ENCODE measurements around the gene DSCAML1. TPM values are rescaled to one million over a fixed set of nuclear protein-coding genes. Genes with fewer than 3 reads are reported as not detected.

Gene DSCAML1
- total RNA-seq, 2 experiments from 2014 or later, result 0.13 to 0.29 TPM

DNA sequence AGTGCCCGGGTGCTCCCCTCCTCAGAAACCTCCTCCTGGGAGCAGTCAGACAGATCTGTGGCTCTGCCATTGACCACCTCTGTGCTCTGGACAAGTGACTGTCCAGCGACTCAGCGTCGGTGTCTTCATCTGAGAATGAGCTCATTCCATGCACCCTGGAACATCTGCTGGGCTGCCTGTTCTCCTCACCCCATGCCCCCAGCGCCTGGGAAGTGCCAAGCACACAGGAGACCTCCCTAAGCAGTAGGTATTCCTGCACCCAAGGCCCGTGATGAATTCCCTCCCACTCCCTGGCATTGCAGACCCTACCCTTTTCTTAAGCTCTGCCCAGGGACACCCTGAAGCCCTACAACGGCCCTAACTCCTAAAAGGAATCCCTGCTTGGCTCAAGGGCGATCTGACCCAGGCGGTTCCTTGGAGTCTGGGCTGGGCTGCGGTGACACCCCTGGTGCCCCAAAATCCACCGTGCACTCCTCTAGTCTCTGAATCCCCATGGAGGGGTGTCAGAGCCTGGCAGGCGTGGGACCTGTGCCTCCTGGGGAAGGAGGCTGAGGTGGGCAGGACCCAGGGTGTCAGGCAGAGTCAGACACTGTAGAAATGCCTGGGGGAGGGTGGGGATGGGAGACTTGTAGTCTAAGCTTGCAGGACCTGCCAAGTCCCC lies 377.4 kb downstream of the DSCAML1 start:
- H3K36me3 Mint-ChIP-seq (ENCODE audit: low read depth), result no peaks in the 10 kb centered on the region
- ChIA-PET POLR2A (interaction anchor here (0.9 kb wide), 1 partner anchor 9 kb away, joined by 3 read pairs; no protein-coding TSS in a partner anchor), CTCF (no interaction called here)
- H3K4me1 Mint-ChIP-seq (ENCODE audit: low read depth), result no peaks in the 10 kb centered on the region
- no peak overlapping the region for H3K27ac Mint-ChIP-seq
- ATAC-seq, result no peak
- intact Hi-C loops (cut with micrococcal nuclease), result no loop called here
- TF ChIP-seq, protein P1, sequence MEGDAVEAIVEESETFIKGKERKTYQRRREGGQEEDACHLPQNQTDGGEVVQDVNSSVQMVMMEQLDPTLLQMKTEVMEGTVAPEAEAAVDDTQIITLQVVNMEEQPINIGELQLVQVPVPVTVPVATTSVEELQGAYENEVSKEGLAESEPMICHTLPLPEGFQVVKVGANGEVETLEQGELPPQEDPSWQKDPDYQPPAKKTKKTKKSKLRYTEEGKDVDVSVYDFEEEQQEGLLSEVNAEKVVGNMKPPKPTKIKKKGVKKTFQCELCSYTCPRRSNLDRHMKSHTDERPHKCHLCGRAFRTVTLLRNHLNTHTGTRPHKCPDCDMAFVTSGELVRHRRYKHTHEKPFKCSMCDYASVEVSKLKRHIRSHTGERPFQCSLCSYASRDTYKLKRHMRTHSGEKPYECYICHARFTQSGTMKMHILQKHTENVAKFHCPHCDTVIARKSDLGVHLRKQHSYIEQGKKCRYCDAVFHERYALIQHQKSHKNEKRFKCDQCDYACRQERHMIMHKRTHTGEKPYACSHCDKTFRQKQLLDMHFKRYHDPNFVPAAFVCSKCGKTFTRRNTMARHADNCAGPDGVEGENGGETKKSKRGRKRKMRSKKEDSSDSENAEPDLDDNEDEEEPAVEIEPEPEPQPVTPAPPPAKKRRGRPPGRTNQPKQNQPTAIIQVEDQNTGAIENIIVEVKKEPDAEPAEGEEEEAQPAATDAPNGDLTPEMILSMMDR (IDR thresholded peaks at IDR 0.05), result no peak
- DNase-seq, result no peak
- no peak overlapping the region for H3K4me3 Mint-ChIP-seq
- no peaks in the 10 kb centered on the region for H3K27me3 Mint-ChIP-seq
- no peaks in the 10 kb centered on the region for H3K9me3 Mint-ChIP-seq

DNA sequence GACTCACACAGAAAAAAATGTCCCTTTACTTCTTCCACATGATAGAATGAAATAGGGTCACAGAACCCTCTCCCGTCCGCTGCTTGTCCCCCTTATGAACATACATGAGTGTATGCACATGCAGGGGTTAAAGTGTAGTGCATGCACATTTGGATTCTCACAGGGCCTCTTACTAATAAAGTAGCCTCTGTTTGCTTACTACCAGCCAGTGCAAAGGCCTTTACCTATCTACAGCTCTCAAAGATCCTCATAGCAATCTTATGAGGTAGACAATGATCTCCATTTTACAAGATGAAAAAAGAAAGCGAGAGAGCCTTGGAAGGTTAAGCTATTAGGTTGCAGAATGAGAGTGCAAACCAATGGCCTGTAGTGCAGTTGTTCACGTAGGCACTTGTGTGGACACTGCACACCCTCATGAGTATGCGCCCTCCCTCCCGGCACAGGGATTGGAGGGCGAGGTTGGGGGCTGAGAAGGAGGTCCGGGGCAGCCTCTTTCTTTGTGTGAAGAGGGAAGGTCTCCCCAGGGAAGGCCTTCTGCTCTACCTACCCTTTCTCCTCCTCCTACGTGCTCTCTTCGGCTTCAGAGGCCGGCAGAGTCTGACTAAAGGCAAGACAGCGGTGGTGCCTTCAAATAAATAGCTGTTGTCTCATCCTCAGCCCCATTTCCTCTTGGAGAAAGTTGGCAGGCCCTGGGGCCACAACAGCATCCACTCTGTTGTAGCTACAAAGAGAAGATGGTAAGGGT lies 378.1 kb downstream of the DSCAML1 start:
- intact Hi-C loops (cut with micrococcal nuclease), result no loop called here
- Mint-ChIP-seq H3K4me3 (no peak overlapping the region), H3K4me1 (ENCODE audit: low read depth) (no peaks in the 10 kb centered on the region), H3K36me3 (ENCODE audit: low read depth) (no peaks in the 10 kb centered on the region), H3K27ac (no peak overlapping the region), H3K9me3 (no peaks in the 10 kb centered on the region), H3K27me3 (no peaks in the 10 kb centered on the region)
- ChIA-PET CTCF (no interaction called here), POLR2A (no interaction called here)
- DNase-seq (no peak), ATAC-seq (no peak)
- TF ChIP-seq, protein P1 (IDR thresholded peaks at IDR 0.05), result no peak

DNA sequence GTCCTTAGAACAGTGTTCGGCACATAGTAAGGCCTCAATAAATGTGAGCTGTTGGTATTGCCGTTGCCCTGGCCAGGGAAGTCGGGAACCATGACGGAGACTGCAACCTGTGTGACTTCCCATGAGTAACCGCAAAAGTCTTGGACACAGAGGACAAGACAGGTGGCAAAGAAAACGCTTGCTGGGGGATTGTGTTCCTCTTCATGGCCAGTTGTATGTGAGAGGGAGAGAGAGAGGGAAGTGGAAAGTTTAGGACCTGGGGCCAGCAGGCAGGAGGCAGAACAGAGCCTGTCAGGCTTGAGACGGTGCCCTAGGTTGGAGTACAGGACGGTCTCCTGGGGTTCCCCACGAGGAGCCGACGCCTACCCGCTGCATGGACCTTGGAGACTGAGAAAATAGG lies 379.2 kb downstream of the DSCAML1 start:
- no peak for ATAC-seq
- ChIA-PET POLR2A (no interaction called here), CTCF (interaction anchor here (1.9 kb wide), 1 partner anchor 8 kb away, joined by 12 read pairs; no protein-coding TSS in a partner anchor)
- DNase-seq, result no peak
- Mint-ChIP-seq H3K27ac (no peak overlapping the region), H3K4me1 (ENCODE audit: low read depth) (no peaks in the 10 kb centered on the region), H3K9me3 (no peaks in the 10 kb centered on the region), H3K4me3 (no peak overlapping the region), H3K36me3 (ENCODE audit: low read depth) (no peaks in the 10 kb centered on the region), H3K27me3 (no peaks in the 10 kb centered on the region)
- intact Hi-C loops (cut with micrococcal nuclease), result no loop called here
- TF ChIP-seq, protein P1 (IDR thresholded peaks at IDR 0.05), result no peak

DNA sequence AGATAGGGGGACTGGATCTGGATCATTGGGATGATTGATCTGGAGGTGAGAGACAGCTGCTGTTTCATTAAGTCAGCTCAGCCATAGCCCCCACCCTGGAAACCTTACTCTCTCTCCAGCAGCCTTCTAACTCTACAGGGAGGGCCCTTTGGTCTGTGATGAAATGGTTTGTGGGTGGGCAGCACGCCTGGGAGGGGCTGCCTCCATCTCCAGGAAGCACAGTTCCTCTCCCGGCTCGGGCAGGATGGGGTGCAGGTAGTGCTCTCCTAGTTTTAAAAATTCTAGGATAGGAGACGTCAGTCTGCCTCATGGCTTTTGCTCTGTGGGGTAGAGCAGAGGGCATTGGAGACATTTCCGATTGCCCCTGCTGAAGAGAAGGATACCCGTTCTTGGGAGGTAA lies 379.7 kb downstream of the DSCAML1 start:
- no peak overlapping the region for H3K27ac Mint-ChIP-seq
- no peaks in the 10 kb centered on the region for H3K4me1 Mint-ChIP-seq (ENCODE audit: low read depth)
- no peak for DNase-seq
- intact Hi-C loops (cut with micrococcal nuclease), result no loop called here
- ChIA-PET CTCF (interaction anchor here (1.9 kb wide), 1 partner anchor 9 kb away, joined by 12 read pairs; no protein-coding TSS in a partner anchor), POLR2A (no interaction called here)
- H3K9me3 Mint-ChIP-seq, result no peaks in the 10 kb centered on the region
- H3K4me3 Mint-ChIP-seq, result no peak overlapping the region
- TF ChIP-seq, protein P1 (IDR thresholded peaks at IDR 0.05), result no peak
- no peak for ATAC-seq
- no peaks in the 10 kb centered on the region for H3K27me3 Mint-ChIP-seq
- no peaks in the 10 kb centered on the region for H3K36me3 Mint-ChIP-seq (ENCODE audit: low read depth)

DNA sequence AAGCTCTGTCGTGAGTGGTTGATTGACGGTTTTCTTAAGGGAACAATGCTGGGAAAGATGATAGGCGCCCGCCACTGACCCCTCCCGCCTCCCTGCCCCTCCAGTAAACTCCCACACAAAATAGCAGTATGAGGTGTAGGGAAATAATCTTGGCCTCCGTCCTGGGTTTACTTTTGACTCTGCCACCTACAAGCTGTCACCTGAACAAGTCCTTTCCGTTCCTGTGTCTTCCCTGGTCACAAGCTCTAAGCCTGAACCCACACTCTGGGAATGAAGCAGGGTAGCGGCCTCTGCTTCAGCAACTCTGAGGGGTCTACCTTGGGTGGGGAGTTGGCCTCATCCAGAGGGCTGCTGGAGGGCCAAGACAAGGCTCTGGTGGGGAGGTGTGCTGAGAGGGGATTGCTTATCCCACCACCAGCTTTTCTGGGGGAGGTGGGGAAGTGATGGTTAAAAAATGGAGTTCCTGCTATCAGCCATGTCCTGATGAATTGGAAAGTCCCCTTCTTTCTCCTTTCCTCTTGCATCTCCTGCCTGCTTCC lies 381.6 kb downstream of the DSCAML1 start:
- ATAC-seq, result no peak
- ChIA-PET POLR2A (no interaction called here), CTCF (interaction anchor here (1.3 to 6.6 kb wide), 2 partner anchors 11 to 15 kb away, joined by 3 to 56 read pairs; no protein-coding TSS in a partner anchor)
- Mint-ChIP-seq H3K36me3 (ENCODE audit: low read depth) (no peaks in the 10 kb centered on the region), H3K27me3 (no peaks in the 10 kb centered on the region), H3K9me3 (no peaks in the 10 kb centered on the region), H3K4me1 (ENCODE audit: low read depth) (no peaks in the 10 kb centered on the region), H3K4me3 (no peak overlapping the region), H3K27ac (no peak overlapping the region)
- no peak for DNase-seq
- TF ChIP-seq, protein P1 (IDR thresholded peaks at IDR 0.05), result no peak
- intact Hi-C loops (cut with micrococcal nuclease), result no loop called here
